NCI-H2029 (cell line): Measurements from ENCODE around the gene STARD13.

Source experiments
- DNase-seq: peaks from one replicate; lab custom pipeline; 2025; lab: John Stamatoyannopoulos, UW

Gene STARD13

DNA sequence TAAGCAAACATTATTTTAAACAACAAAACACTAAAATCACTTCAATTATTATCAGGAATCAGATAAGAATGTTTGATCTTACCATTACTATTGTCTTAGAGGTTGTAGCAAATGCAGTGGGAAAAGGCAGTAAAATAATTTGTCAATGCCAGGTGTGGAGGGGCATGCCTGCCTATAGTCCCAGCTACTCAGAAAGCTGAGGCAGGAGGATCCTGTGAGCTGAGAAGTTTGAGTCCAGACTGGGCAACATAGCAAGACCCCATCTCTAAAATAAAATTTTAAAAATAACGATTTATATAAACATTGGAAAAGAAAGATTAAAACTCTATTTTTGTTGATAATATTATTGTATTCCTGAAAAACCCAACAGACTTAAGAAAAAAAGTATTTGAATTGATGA lies 202.5 kb downstream of the STARD13 start:
- DNase-seq = no peak

GRCh38 chr13:33081666-33082065 lies 203.9 kb downstream of the STARD13 start:
- no peak for DNase-seq

DNA sequence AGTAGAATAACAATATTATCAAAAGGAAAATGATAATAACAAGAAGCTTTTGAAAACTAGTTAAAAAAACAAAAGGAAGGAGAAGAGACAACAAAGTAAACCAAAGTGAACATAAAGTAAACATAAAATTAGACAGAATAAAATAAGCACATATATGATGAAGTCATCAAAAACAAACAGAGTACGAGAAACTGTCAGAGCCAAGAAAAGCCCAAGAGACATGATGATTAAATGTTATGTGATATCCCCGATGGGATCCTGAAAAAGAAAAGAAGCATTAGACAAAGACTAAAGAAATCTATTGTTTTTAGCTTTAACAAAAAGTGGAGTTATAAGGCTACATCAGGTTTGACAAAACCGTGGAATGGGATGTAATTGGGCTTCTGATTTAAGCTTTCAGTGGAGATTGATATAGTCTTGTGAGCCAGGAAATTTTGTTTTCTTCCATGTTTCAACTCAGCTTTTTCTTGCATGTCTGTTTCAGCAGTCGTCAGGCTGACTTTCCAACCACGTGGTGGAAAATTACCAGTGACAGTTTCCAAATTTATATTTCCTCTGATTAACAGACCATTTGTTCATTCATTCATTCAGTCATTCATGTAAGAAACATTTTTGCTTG lies 204.5 kb downstream of the STARD13 start:
- DNase-seq = no peak

DNA sequence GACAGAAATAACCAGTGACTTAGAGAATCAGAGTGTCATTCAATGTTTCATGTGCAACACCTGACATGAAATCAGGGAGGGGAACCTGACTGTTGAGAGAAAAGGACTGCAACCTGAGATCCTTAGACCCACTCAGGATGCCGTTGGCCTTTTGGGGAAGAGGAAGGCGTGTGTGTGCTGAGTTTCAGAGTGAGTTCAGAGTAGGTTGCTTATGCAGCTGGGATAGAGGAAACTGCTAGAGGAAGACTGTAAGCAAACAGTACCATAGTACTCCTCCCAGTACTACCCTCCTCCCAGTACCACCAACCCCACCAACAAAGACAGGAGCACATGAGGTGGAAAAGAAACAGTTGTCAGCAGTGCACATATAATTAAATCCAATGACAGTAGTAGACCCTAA lies 205.6 kb downstream of the STARD13 start:
- no peak for DNase-seq

DNA sequence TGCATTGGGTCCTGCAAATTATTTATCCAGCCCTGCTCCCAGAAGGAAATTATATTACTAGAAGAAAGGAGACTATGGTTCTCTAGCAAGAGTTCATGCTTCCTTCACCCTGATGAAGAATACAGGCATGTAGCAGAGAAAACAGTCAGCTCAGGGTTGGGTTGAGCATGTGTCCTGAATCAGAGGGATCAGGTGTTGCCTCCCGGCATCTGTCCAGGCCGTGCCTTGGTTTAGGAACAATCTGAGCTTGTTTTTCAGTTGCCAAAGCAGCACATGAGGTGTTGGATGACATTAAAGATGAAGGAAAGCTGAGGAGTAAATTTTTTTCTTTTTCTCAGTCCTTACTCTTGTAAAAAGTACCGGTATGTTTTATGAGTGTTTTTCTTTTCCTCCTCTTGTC lies 207.3 kb downstream of the STARD13 start:
- no peak for DNase-seq

- no peak for DNase-seq
Measured at GRCh38 chr13:33076001-33076992, 209.3 kb downstream of the STARD13 start.

DNA sequence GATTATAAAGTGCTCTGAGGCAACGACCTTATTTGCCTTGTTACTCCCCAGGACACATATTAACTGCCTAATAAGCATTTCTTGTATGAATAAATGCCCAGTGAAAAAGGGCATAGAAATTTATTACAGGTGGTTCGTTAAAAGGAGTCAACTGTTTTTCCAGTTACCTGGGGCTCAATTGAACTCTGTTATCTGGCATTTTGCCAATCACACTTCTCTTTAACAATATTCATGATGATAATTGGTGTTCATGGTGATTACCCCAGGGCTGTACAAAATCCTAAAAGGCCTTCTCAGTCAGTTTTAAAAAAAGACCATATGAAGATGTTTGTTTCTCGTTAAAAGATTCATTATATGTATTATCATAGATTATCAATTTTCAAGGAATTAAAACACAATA lies 212.2 kb downstream of the STARD13 start:
- no peak for DNase-seq

GRCh38 chr13:33072759-33073158 lies 212.8 kb downstream of the STARD13 start:
- DNase-seq = no peak

DNA sequence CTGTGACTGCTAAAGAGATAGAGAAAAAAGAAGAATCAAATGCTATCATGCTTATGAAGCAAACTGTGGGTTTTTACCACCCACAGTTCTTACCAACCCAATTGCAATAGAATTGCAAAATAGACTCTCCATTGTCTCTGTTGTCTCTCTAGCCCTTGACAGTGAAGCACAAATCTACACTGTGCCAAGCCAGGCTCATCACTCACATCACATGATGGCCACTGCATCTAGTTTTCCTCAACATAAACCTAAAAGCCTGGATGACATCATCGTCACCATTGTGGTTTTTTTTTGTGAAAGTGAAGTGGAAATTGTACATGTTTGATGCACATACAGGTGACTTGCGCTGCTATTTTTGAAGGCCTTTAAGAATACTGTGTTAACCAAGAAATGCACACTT lies 213.3 kb downstream of the STARD13 start:
- DNase-seq = no peak

DNA sequence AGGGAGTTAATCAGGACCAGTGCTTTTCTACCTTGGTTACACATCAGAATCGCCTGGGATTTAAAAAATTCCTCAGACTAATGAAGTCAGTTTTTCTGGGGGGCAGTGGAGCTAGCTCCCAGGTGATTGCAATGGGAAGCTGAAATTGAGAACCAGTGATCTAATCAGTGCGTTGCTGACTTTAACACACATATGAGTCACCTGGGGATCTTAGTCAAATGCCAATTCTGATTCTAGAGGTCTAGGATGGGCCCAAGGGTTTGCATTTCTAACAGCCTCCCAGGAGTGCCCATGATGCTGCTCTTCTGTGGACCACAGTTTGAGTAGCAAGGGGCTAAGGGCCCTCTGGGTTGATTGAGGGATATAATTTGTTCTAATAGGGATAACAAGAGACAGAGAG lies 214.8 kb downstream of the STARD13 start:
- no peak for DNase-seq

- no peak for DNase-seq
Measured at GRCh38 chr13:33069365-33069764, 216.2 kb downstream of the STARD13 start.

GRCh38 chr13:33066329-33066728 lies 219.2 kb downstream of the STARD13 start:
- no peak for DNase-seq

- no peak for DNase-seq
Measured at GRCh38 chr13:33060815-33061214, 224.7 kb downstream of the STARD13 start.

DNA sequence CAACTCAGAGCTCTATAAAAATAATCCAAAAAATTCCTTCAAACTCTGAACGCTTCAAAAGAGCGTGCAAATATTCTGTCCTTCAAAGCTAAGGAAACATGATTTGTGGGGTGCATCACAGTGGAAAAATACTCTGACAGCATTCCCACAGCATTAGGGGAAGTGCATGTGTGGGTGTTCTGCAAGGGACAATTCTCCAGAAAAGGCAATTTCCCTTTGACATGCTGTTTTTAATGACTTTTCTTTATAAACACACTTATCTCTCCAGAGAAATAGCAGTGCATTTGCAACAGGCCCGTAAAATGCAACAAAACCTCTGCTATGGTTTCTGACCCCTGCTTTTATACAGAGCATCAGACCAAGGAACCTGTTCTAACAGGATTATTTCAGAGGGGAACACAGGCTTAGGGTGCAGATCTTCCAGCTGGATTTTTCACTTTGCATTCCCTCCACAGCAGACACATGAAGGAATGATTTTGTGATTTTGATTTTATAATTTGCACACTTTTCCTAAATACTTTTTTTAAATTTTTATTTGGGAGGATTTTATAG lies 226.7 kb downstream of the STARD13 start:
- DNase-seq = no peak

GRCh38 chr13:33057019-33057780 lies 228.4 kb downstream of the STARD13 start:
- no peak for DNase-seq

DNA sequence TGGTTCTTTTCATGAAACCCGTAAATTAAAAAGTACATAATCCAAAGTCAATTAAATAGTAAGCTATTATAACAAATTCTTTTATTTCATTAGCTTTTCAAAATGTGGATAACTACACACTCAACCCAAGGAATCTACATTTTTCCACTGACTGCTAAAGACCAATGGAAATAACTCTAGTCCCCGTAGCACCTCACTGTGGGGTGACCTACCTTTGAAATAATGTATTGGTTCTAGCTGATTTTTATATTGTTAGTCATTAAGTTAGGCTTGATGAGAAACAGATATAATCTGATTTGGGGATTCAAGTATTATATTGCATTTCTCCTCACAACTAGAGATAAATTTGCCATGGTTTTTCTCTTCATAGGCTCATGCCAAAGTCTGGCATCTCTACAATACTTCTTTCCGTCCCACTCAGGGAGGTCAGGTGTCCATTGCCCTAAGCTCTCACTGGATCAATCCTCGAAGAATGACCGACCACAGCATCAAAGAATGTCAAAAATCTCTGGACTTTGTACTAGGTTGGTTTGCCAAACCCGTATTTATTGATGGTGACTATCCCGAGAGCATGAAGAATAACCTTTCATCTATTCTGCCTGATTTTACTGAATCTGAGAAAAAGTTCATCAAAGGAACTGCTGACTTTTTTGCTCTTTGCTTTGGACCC lies 232.0 kb downstream of the STARD13 start:
- DNase-seq = no peak
